ENCODE results near the gene B3GALT5. TPM values are rescaled to one million over a fixed set of nuclear protein-coding genes. Genes with fewer than 3 reads are reported as not detected.

Gene B3GALT5
- total and polyA plus RNA-seq, 2 donors (not counting 1 experiment from before 2014, with no cell fraction given), result not detected

- Mint-ChIP-seq H3K9me3 (ENCODE audit: insufficient read depth) (no peaks in the 10 kb centered on the region), H3K27me3 (no peaks in the 10 kb centered on the region), H3K4me3 (no peak overlapping the region), H3K27ac (no peak overlapping the region), H3K4me1 (no peaks in the 10 kb centered on the region)
- DNase-seq (no peak), ATAC-seq (ENCODE audit: low read depth) (no peak)
- intact Hi-C loops (cut with micrococcal nuclease), result no loop called here
- ChIA-PET CTCF (no interaction called here), POLR2A (no interaction called here)
- Histone ChIP-seq H3K9me3 (ENCODE audit: control extremely low read depth in 1 of 3, control insufficient read depth in 2 of 3, insufficient read depth in 1 of 3, low read length in 2 of 3) (no peaks in the 10 kb centered on the region), H3K36me3 (replicated peaks in 1 of 2; ENCODE audit: control extremely low read depth in 1 of 2, control insufficient read depth in 1 of 2, extremely low read depth in 1 of 2, insufficient read depth in 2 of 2, low read length in 1 of 2) (no peaks in the 10 kb centered on the region), H3K27me3 (replicated peaks in 1 of 4; ENCODE audit: control extremely low read depth in 1 of 4, control insufficient read depth in 3 of 4, insufficient read depth in 4 of 4, low read length in 3 of 4) (peaks cover 0 to 3% (median 0%) of the 10 kb centered on the region in 4 experiments), H3K9ac (ENCODE audit: low read length) (no peak overlapping the region), H3K4me1 (ENCODE audit: control insufficient read depth in 2 of 2, insufficient read depth in 2 of 2, low read length in 2 of 2) (no peaks in the 10 kb centered on the region), H3K27ac (ENCODE audit: low read length in 2 of 2) (no peak overlapping the region), H3K4me2 (replicated peaks; ENCODE audit: low read depth, low read length, poor library complexity, severe bottlenecking) (no peak overlapping the region), H4K20me1 (ENCODE audit: control insufficient read depth, insufficient read depth, low read length, poor library complexity, severe bottlenecking) (no peaks in the 10 kb centered on the region), H3K79me2 (ENCODE audit: control insufficient read depth, insufficient read depth, low read length) (no peaks in the 10 kb centered on the region), H2AFZ (ENCODE audit: insufficient read depth, low read depth, low read length, poor library complexity, severe bottlenecking) (no peak overlapping the region), H3K4me3 (ENCODE audit: control extremely low read depth in 1 of 5, extremely low read depth in 1 of 5, insufficient read depth in 1 of 5, low read depth in 2 of 5, low read length in 4 of 5) (no peak overlapping the region)
- no CpG with 5 or more reads among the region's 7 CpGs for WGBS (ENCODE audit: insufficient coverage)
- TF ChIP-seq CTCF (IDR thresholded peaks at IDR 0.05) (no peak), EZH2 (IDR thresholded peaks at IDR 0.05; ENCODE audit: borderline replicate concordance, insufficient read depth, low read depth, low read length, poor library complexity, severe bottlenecking) (no peak)
Observed at GRCh38 chr21:39696196-39696595, 83.5 kb downstream of the B3GALT5 start.

GRCh38 chr21:39696618-39697017 lies 83.9 kb downstream of the B3GALT5 start:
- Histone ChIP-seq H3K27me3 (replicated peaks in 1 of 4; ENCODE audit: control extremely low read depth in 1 of 4, control insufficient read depth in 3 of 4, insufficient read depth in 4 of 4, low read length in 3 of 4) (peaks cover 0 to 3% (median 0%) of the 10 kb centered on the region in 4 experiments), H4K20me1 (ENCODE audit: control insufficient read depth, insufficient read depth, low read length, poor library complexity, severe bottlenecking) (no peaks in the 10 kb centered on the region), H3K9me3 (ENCODE audit: control extremely low read depth in 1 of 3, control insufficient read depth in 2 of 3, insufficient read depth in 1 of 3, low read length in 2 of 3) (no peaks in the 10 kb centered on the region), H3K4me1 (ENCODE audit: control insufficient read depth in 2 of 2, insufficient read depth in 2 of 2, low read length in 2 of 2) (no peaks in the 10 kb centered on the region), H3K9ac (ENCODE audit: low read length) (no peak overlapping the region), H3K79me2 (ENCODE audit: control insufficient read depth, insufficient read depth, low read length) (no peaks in the 10 kb centered on the region), H2AFZ (ENCODE audit: insufficient read depth, low read depth, low read length, poor library complexity, severe bottlenecking) (no peak overlapping the region), H3K4me2 (replicated peaks; ENCODE audit: low read depth, low read length, poor library complexity, severe bottlenecking) (no peak overlapping the region), H3K36me3 (replicated peaks in 1 of 2; ENCODE audit: control extremely low read depth in 1 of 2, control insufficient read depth in 1 of 2, extremely low read depth in 1 of 2, insufficient read depth in 2 of 2, low read length in 1 of 2) (no peaks in the 10 kb centered on the region), H3K27ac (ENCODE audit: low read length in 2 of 2) (no peak overlapping the region), H3K4me3 (ENCODE audit: control extremely low read depth in 1 of 5, extremely low read depth in 1 of 5, insufficient read depth in 1 of 5, low read depth in 2 of 5, low read length in 4 of 5) (no peak overlapping the region)
- Mint-ChIP-seq H3K9me3 (ENCODE audit: insufficient read depth) (no peaks in the 10 kb centered on the region), H3K4me1 (no peaks in the 10 kb centered on the region), H3K4me3 (no peak overlapping the region), H3K27me3 (no peaks in the 10 kb centered on the region), H3K27ac (no peak overlapping the region)
- DNase-seq (no peak), ATAC-seq (ENCODE audit: low read depth) (no peak)
- CTCF ChIA-PET, result no interaction called here
- POLR2A ChIA-PET, result no interaction called here
- no peak for TF ChIP-seq EZH2 (IDR thresholded peaks at IDR 0.05; ENCODE audit: borderline replicate concordance, insufficient read depth, low read depth, low read length, poor library complexity, severe bottlenecking)
- no peak for TF ChIP-seq CTCF (IDR thresholded peaks at IDR 0.05)
- intact Hi-C loops (cut with micrococcal nuclease), result no loop called here
- WGBS (ENCODE audit: insufficient coverage), result 71% methylated on average over 4 of the region's 4 CpGs

Measured in B cell (primary cell).